ENCODE data around the gene SFXN3. TPM values are rescaled to one million over a fixed set of nuclear protein-coding genes. Genes with fewer than 3 reads are reported as not detected.

The SFXN3 gene
- total and polyA plus RNA-seq, 2 of the 13 experiments (the other 11 are each of a cell fraction or from before 2014, with no cell fraction given) = 16.8 to 71.5 TPM

- 0 out of 2 replicates have a peak, but pooled peaks have one; percentile 26 for TF ChIP-seq ARID2 (CRISPR knock-in tag; IDR thresholded peaks at IDR 0.05; ENCODE audit: borderline replicate concordance)
- 0 out of 2 replicates have a peak, but pooled peaks have one; percentile 51 for TF ChIP-seq PHF21A (CRISPR knock-in tag; IDR thresholded peaks at IDR 0.05)
- TF ChIP-seq ZNF784 (CRISPR knock-in tag; IDR thresholded peaks at IDR 0.05; ENCODE audit: borderline replicate concordance) = no peak
- 0 out of 2 replicates have a peak, but pooled peaks have one; percentile 10 for TF ChIP-seq ZNF292 (CRISPR knock-in tag; IDR thresholded peaks at IDR 0.05; ENCODE audit: borderline replicate concordance, low read depth)
- TF ChIP-seq ERF (CRISPR knock-in tag; IDR thresholded peaks at IDR 0.05) = no peak
- TF ChIP-seq SP1 (IDR thresholded peaks at IDR 0.05) = no peak
- no peak for TF ChIP-seq SP1 (CRISPR knock-in tag; IDR thresholded peaks at IDR 0.05)
- TF ChIP-seq ZNF558 (CRISPR knock-in tag; IDR thresholded peaks at IDR 0.05; ENCODE audit: borderline replicate concordance) = 0 out of 2 replicates have a peak, but pooled peaks have one; percentile 43
- TF ChIP-seq ZSCAN12 (CRISPR knock-in tag; IDR thresholded peaks at IDR 0.05) = no peak
- TF ChIP-seq RFX5 (IDR thresholded peaks at IDR 0.05; ENCODE audit: low read depth, low read length) = no peak
- no peak for TF ChIP-seq AHDC1 (CRISPR knock-in tag; IDR thresholded peaks at IDR 0.05; ENCODE audit: borderline replicate concordance)
- no peak for TF ChIP-seq ZNF761 (CRISPR knock-in tag; conservative IDR thresholded peaks at IDR 0.05)
- TF ChIP-seq KLF15 (CRISPR knock-in tag; IDR thresholded peaks at IDR 0.05; ENCODE audit: borderline replicate concordance) = 0 out of 2 replicates have a peak, but pooled peaks have one; percentile 0
Measured at GRCh38 chr10:101063050-101063525, 32.1 kb downstream of the SFXN3 start (continued).
